ENCODE results near the gene ABHD14A. TPM values are rescaled to one million over a fixed set of nuclear protein-coding genes. Genes with fewer than 3 reads are reported as not detected.

ABHD14A gene
- polyA plus RNA-seq, 1 of the 3 experiments (the other 2 are of a cell fraction) = 31.5 TPM

DNA sequence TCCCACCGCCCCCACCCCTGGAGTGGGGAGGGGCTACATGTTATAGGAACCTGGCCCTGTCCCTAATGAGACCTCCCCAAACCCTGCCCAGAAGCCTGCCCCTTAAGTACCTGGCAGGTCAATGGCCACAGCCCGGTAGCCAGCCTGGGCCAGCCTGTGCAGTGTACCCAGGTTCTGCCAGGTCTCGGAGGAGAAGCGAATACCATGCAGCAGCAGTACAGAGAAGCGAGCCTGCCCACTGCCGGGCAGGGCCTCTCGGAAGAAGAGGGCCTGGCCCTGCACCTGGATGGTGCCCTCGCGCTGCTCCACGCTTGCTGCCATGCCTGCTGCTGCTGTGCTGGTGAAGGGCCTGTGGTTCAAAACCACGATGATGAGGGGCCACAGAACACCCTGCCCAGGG, 3.5 kb upstream of the ABHD14A start:
- no peaks in the 10 kb centered on the region for H3K9me2 ChIP-seq
- CTCF ChIA-PET = interaction anchor here (2.9 to 4.8 kb wide), 2 partner anchors 11 to 29 kb away, joined by 23 to 27 read pairs; partner anchors contain the start of genes ACY1, PARP3 and RRP9
- WGBS (ENCODE audit: low lambda C conversion rate) = 86% methylated on average over 1 of the region's 11 CpGs
- H3K36me3 ChIP-seq (replicated peaks in 1 of 2; ENCODE audit: control insufficient read depth in 1 of 2, insufficient read depth in 2 of 2, low read length in 1 of 2) = no peaks in the 10 kb centered on the region
- peaks cover 7 to 55% of the 10 kb centered on the region in 2 experiments for H3K4me1 ChIP-seq (ENCODE audit: control insufficient read depth in 1 of 2, insufficient read depth in 2 of 2, low read depth in 1 of 2, low read length in 1 of 2)
- TF ChIP-seq REST (IDR thresholded peaks at IDR 0.05; ENCODE audit: low read depth, low read length) (no peak), FOSL2 (IDR thresholded peaks at IDR 0.05; ENCODE audit: borderline replicate concordance, low read depth) (no peak), JUND (IDR thresholded peaks at IDR 0.05) (no peak), RAD21 (IDR thresholded peaks at IDR 0.05; ENCODE audit: low read length) (no peak), TAF1 (IDR thresholded peaks at IDR 0.05; ENCODE audit: borderline replicate concordance, low read depth, low read length) (no peak), TCF12 (IDR thresholded peaks at IDR 0.05) (no peak), ELF1 (IDR thresholded peaks at IDR 0.05) (no peak), EP300 (IDR thresholded peaks at IDR 0.05; ENCODE audit: borderline replicate concordance in 1 of 2, low read depth in 1 of 2, low read length in 1 of 2) (no peak), TEAD4 (IDR thresholded peaks at IDR 0.05; ENCODE audit: borderline replicate concordance, insufficient read depth) (no peak), NFIC (IDR thresholded peaks at IDR 0.05; ENCODE audit: borderline replicate concordance) (no peak), POLR2AphosphoS5 (IDR thresholded peaks at IDR 0.05; ENCODE audit: low read depth, low read length) (no peak), SMC3 (IDR thresholded peaks at IDR 0.05; ENCODE audit: low read depth, low read length) (no peak)
- TF ChIP-seq, protein P1, sequence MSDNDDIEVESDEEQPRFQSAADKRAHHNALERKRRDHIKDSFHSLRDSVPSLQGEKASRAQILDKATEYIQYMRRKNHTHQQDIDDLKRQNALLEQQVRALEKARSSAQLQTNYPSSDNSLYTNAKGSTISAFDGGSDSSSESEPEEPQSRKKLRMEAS (IDR thresholded peaks at IDR 0.05; ENCODE audit: low read depth) = no peak
- TF ChIP-seq, protein P2, sequence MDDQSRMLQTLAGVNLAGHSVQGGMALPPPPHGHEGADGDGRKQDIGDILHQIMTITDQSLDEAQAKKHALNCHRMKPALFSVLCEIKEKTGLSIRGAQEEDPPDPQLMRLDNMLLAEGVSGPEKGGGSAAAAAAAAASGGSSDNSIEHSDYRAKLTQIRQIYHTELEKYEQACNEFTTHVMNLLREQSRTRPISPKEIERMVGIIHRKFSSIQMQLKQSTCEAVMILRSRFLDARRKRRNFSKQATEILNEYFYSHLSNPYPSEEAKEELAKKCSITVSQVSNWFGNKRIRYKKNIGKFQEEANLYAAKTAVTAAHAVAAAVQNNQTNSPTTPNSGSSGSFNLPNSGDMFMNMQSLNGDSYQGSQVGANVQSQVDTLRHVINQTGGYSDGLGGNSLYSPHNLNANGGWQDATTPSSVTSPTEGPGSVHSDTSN (IDR thresholded peaks at IDR 0.05) = no peak
- TF ChIP-seq, protein P3, sequence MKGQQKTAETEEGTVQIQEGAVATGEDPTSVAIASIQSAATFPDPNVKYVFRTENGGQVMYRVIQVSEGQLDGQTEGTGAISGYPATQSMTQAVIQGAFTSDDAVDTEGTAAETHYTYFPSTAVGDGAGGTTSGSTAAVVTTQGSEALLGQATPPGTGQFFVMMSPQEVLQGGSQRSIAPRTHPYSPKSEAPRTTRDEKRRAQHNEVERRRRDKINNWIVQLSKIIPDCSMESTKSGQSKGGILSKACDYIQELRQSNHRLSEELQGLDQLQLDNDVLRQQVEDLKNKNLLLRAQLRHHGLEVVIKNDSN (IDR thresholded peaks at IDR 0.05; ENCODE audit: borderline replicate concordance, low read depth) = no peak
- H3K9me3 ChIP-seq = no peaks in the 10 kb centered on the region
- H4K20me1 ChIP-seq (ENCODE audit: insufficient read depth) = no peaks in the 10 kb centered on the region
- no peak overlapping the region for H3K4me3 ChIP-seq (ENCODE audit: low read depth in 2 of 2, low read length in 1 of 2)
- DNase-seq = no peak
- H3K27ac ChIP-seq (ENCODE audit: low read depth in 2 of 2, low read length in 1 of 2) = peak overlapping the region in 1 of 2 experiments; percentile 30; a peak in 1 of 4 replicates
- peaks cover 23% of the 10 kb centered on the region for H3K79me2 ChIP-seq (ENCODE audit: insufficient read depth)
- no peak overlapping the region for H2AFZ ChIP-seq (ENCODE audit: low read depth)
- H3K9ac ChIP-seq = no peak overlapping the region
- POLR2A ChIA-PET = interaction anchor here (0.6 kb wide), 1 partner anchor 10 kb away, joined by 3 read pairs; no protein-coding TSS in a partner anchor
- peaks cover 19% of the 10 kb centered on the region for H3F3A ChIP-seq (replicated peaks; ENCODE audit: insufficient read depth)
- H3K27me3 ChIP-seq (ENCODE audit: insufficient read depth) = no peaks in the 10 kb centered on the region
- H3K4me2 ChIP-seq = no peak overlapping the region

All from SK-N-SH (cell line).